HepG2 (cell line): ENCODE data around the gene RPS27A. TPM values are rescaled to one million over a fixed set of nuclear protein-coding genes. Genes with fewer than 3 reads are reported as not detected.
A peak's percentile ranks its signal among the peaks of the same experiment; 100 is the strongest.

ENCODE experiments used
- CREB1 ChIP-seq, 2 experiments: fragments of 450-650 bp in 1 of 2; IDR thresholded peaks; 2 replicates each; pipeline ENCODE4 v1.6.1; 2016 to 2017; ENCODE audit warnings: control low read depth in 1 of 2, mild to moderate bottlenecking in 1 of 2, missing compliant biosample characterization in 1 of 2, missing genetic modification characterization in 1 of 2
- NKX3-1 ChIP-seq: sonication (generic); formaldehyde crosslinking; IDR thresholded peaks from 2 replicates; pipeline ENCODE4 v1.5.0; 2020; ENCODE audit warnings: missing genetic modification reagents
- TAF1 ChIP-seq: sonication (generic); formaldehyde crosslinking; IDR thresholded peaks from 2 replicates; pipeline ENCODE4 v1.4.0; 2020; ENCODE audit warnings: missing genetic modification reagents
- U2AF2 ChIP-seq: fragments of 200-400 bp; formaldehyde crosslinking; IDR thresholded peaks from 2 replicates; pipeline ENCODE4 v1.6.1; 2017; ENCODE audit warnings: low read depth, mild to moderate bottlenecking, low read length
- WIZ ChIP-seq: sonication (generic); formaldehyde crosslinking; IDR thresholded peaks from 2 replicates; pipeline ENCODE4 v1.5.1; 2020; ENCODE audit warnings: mild to moderate bottlenecking, missing genetic modification reagents
- ZC3H13 ChIP-seq: sonication (generic); formaldehyde crosslinking; IDR thresholded peaks from 2 replicates; pipeline ENCODE4 v1.8.1; 2023; ENCODE audit warnings: mild to moderate bottlenecking, missing genetic modification reagents, moderate library complexity
- ZFP90 ChIP-seq: sonication (generic); formaldehyde crosslinking; IDR thresholded peaks from 2 replicates; pipeline ENCODE4 v1.8.0; 2022; ENCODE audit warnings: missing genetic modification reagents, mild to moderate bottlenecking, inconsistent platforms, borderline replicate concordance
- ZNF101 ChIP-seq: sonication (generic); formaldehyde crosslinking; IDR thresholded peaks from 2 replicates; pipeline ENCODE4 v1.4.0; 2020; ENCODE audit warnings: mild to moderate bottlenecking, low read depth, missing genetic modification reagents, borderline replicate concordance
- ZNF124 ChIP-seq: sonication (generic); formaldehyde crosslinking; IDR thresholded peaks from 2 replicates; pipeline ENCODE4 v1.4.0; 2020; ENCODE audit warnings: missing genetic modification reagents
- ZNF432 ChIP-seq: sonication (generic); formaldehyde crosslinking; IDR thresholded peaks from 2 replicates; pipeline ENCODE4 v1.5.0; 2020; ENCODE audit warnings: missing genetic modification reagents, mild to moderate bottlenecking, borderline replicate concordance
- ZNF572 ChIP-seq: sonication (generic); formaldehyde crosslinking; IDR thresholded peaks from 2 replicates; pipeline ENCODE4 v1.5.1; 2020; ENCODE audit warnings: mild to moderate bottlenecking, missing genetic modification reagents
- ZNF577 ChIP-seq: sonication (generic); formaldehyde crosslinking; IDR thresholded peaks from 2 replicates; pipeline ENCODE4 v1.4.0; 2020; ENCODE audit warnings: mild to moderate bottlenecking, low read depth, missing genetic modification reagents, borderline replicate concordance
- ZNF775 ChIP-seq: sonication (generic); formaldehyde crosslinking; IDR thresholded peaks from 2 replicates; pipeline ENCODE4 v1.4.0; 2020; ENCODE audit warnings: missing genetic modification reagents, mild to moderate bottlenecking, moderate library complexity, borderline replicate concordance
- polyA plus RNA-seq, 8 experiments: library from polyadenylated mRNA; depleted of rRNA in 3 of 8; stranded (reverse) in 7 of 8; unstranded in 1 of 8; fragments of >200 nt; fragmentation: Illumina TruSeq in 4 of 8; extraction: Trizol in 4 of 8; gene quantifications; 2 replicates each; pipeline versions ENCODE4 v1.2.1 to v1.2.3, GENCODE V29; 2011 to 2016; ENCODE audit warnings: low read depth in 4 of 8, missing spikeins in 1 of 8, mixed read lengths in 1 of 8; ENCODE audit not compliant: insufficient read depth in 1 of 8
- total RNA-seq, 5 experiments: library from RNA; depleted of rRNA; stranded (reverse); fragments of >200 nt; fragmentation: Illumina TruSeq; extraction: Trizol; gene quantifications; 2 replicates each; pipeline ENCODE4 v1.2.3, GENCODE V29; 2016; ENCODE audit warnings: low read depth in 1 of 5
- TF ChIP-seq, protein P1 (sequence below): sonication (generic); formaldehyde crosslinking; conservative IDR thresholded peaks from 2 replicates; pipeline ENCODE4 v1.4.0; 2020; ENCODE audit warnings: missing genetic modification reagents
- TF ChIP-seq, protein P2 (sequence below): sonication (generic); formaldehyde crosslinking; IDR thresholded peaks from 2 replicates; pipeline ENCODE4 v1.5.0; 2020; ENCODE audit warnings: missing genetic modification reagents
- TF ChIP-seq, protein P3 (sequence below): sonication (generic); formaldehyde crosslinking; conservative IDR thresholded peaks from 2 replicates; pipeline ENCODE4 v1.4.0; 2020; ENCODE audit warnings: mild to moderate bottlenecking, missing genetic modification reagents, moderate library complexity
- TF ChIP-seq, protein P4 (sequence below): sonication (generic); formaldehyde crosslinking; IDR thresholded peaks from 2 replicates; pipeline ENCODE4 v1.5.0; 2020; ENCODE audit warnings: missing genetic modification reagents
- TF ChIP-seq, protein P5 (sequence below): sonication (generic); formaldehyde crosslinking; IDR thresholded peaks from 2 replicates; pipeline ENCODE4 v1.9.0; 2021; ENCODE audit warnings: missing genetic modification reagents, mild to moderate bottlenecking, borderline replicate concordance

Gene RPS27A
- total and polyA plus RNA-seq, 2 of the 13 experiments (the other 11 are each of a cell fraction or from before 2014, with no cell fraction given) = 2,779 to 3,269 TPM

DNA sequence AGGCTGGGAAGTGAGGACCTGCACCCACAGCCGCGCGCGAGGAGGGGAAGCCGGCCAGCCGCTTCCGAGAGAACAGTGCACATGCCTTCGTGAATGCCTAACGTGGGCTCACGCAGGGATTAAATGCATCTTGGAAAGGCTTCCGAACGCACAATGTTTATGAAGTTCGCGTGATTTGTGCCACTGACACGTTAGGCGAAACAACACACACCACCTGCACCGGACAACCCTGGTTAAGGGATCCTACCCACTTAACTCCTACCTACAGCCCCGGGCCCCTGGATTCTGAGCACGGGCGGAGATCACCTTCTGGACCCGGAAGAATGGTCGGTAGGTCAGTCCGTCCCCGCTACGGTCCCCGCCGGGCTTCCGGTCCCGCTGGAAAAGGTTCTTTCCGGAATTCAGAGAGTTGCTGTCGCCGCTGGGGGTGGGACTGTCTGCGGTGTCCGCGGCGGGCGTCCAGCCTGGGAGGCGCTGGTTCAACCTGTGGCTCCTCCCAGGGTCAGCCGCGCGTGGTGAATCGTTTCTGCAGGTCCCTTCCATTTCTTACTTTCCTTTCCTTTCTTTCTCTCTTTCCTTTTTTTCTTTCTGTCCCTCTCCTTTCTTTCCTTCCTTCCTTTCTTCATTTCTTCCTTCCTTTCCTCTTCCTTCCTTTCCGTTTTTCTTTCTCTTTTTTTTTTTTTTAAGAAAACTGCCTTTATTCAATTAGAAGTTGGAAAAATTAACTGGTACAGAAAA, 36.6 kb downstream of the RPS27A start, which contains the start of gene MTIF2 (continued):
- TF ChIP-seq ZNF775 (CRISPR knock-in tag) = peak; percentile 93
- TF ChIP-seq, protein P1, sequence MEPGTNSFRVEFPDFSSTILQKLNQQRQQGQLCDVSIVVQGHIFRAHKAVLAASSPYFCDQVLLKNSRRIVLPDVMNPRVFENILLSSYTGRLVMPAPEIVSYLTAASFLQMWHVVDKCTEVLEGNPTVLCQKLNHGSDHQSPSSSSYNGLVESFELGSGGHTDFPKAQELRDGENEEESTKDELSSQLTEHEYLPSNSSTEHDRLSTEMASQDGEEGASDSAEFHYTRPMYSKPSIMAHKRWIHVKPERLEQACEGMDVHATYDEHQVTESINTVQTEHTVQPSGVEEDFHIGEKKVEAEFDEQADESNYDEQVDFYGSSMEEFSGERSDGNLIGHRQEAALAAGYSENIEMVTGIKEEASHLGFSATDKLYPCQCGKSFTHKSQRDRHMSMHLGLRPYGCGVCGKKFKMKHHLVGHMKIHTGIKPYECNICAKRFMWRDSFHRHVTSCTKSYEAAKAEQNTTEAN (CRISPR knock-in tag) = peak; percentile 48; the same call in 1 of the 2 replicates
- TF ChIP-seq ZC3H13 (CRISPR knock-in tag) = peak; percentile 83
- TF ChIP-seq TAF1 (CRISPR knock-in tag) = peak; percentile 94
- TF ChIP-seq, protein P2, sequence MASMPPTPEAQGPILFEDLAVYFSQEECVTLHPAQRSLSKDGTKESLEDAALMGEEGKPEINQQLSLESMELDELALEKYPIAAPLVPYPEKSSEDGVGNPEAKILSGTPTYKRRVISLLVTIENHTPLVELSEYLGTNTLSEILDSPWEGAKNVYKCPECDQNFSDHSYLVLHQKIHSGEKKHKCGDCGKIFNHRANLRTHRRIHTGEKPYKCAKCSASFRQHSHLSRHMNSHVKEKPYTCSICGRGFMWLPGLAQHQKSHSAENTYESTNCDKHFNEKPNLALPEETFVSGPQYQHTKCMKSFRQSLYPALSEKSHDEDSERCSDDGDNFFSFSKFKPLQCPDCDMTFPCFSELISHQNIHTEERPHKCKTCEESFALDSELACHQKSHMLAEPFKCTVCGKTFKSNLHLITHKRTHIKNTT = no peak
- TF ChIP-seq U2AF2 = peak; percentile 99
- TF ChIP-seq, protein P3, sequence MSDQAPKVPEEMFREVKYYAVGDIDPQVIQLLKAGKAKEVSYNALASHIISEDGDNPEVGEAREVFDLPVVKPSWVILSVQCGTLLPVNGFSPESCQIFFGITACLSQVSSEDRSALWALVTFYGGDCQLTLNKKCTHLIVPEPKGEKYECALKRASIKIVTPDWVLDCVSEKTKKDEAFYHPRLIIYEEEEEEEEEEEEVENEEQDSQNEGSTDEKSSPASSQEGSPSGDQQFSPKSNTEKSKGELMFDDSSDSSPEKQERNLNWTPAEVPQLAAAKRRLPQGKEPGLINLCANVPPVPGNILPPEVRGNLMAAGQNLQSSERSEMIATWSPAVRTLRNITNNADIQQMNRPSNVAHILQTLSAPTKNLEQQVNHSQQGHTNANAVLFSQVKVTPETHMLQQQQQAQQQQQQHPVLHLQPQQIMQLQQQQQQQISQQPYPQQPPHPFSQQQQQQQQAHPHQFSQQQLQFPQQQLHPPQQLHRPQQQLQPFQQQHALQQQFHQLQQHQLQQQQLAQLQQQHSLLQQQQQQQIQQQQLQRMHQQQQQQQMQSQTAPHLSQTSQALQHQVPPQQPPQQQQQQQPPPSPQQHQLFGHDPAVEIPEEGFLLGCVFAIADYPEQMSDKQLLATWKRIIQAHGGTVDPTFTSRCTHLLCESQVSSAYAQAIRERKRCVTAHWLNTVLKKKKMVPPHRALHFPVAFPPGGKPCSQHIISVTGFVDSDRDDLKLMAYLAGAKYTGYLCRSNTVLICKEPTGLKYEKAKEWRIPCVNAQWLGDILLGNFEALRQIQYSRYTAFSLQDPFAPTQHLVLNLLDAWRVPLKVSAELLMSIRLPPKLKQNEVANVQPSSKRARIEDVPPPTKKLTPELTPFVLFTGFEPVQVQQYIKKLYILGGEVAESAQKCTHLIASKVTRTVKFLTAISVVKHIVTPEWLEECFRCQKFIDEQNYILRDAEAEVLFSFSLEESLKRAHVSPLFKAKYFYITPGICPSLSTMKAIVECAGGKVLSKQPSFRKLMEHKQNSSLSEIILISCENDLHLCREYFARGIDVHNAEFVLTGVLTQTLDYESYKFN (CRISPR knock-in tag) = peak; percentile 81
- TF ChIP-seq, protein P4, sequence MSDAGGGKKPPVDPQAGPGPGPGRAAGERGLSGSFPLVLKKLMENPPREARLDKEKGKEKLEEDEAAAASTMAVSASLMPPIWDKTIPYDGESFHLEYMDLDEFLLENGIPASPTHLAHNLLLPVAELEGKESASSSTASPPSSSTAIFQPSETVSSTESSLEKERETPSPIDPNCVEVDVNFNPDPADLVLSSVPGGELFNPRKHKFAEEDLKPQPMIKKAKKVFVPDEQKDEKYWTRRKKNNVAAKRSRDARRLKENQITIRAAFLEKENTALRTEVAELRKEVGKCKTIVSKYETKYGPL (CRISPR knock-in tag) = 0 out of 2 replicates have a peak, but pooled peaks have one; percentile 47
- TF ChIP-seq ZNF577 (CRISPR knock-in tag) = no peak
- TF ChIP-seq CREB1 (IDR thresholded peaks at IDR 0.05) = peak; percentile 69
- TF ChIP-seq CREB1 (CRISPR knock-in tag; IDR thresholded peaks at IDR 0.05) = peak; percentile 88
- TF ChIP-seq ZNF432 (CRISPR knock-in tag) = peak; percentile 45; the same call in 1 of the 2 replicates
- peak; percentile 95 for TF ChIP-seq NKX3-1 (CRISPR knock-in tag)
- TF ChIP-seq ZFP90 (CRISPR knock-in tag) = peak; percentile 93
- TF ChIP-seq ZNF124 (CRISPR knock-in tag) = peak; percentile 96
- peak; percentile 80; the same call in 1 of the 2 replicates for TF ChIP-seq WIZ
- TF ChIP-seq, protein P5, sequence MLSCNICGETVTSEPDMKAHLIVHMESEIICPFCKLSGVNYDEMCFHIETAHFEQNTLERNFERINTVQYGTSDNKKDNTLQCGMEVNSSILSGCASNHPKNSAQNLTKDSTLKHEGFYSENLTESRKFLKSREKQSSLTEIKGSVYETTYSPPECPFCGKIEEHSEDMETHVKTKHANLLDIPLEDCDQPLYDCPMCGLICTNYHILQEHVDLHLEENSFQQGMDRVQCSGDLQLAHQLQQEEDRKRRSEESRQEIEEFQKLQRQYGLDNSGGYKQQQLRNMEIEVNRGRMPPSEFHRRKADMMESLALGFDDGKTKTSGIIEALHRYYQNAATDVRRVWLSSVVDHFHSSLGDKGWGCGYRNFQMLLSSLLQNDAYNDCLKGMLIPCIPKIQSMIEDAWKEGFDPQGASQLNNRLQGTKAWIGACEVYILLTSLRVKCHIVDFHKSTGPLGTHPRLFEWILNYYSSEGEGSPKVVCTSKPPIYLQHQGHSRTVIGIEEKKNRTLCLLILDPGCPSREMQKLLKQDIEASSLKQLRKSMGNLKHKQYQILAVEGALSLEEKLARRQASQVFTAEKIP (CRISPR knock-in tag) = no peak
- no peak for TF ChIP-seq ZNF101
- peak; percentile 92; the same call in 1 of the 2 replicates for TF ChIP-seq ZNF572 (CRISPR knock-in tag)
